ENCODE data around the gene DUSP15. TPM values are rescaled to one million over a fixed set of nuclear protein-coding genes. Genes with fewer than 3 reads are reported as not detected.

DUSP15 gene
- total RNA-seq, 1 experiment from 2014 or later = not detected

GRCh38 chr20:31833931-31834521 is 36.3 kb downstream of the DUSP15 start:
- no peak for TF ChIP-seq EZH2phosphoT487 (IDR thresholded peaks at IDR 0.05; ENCODE audit: borderline replicate concordance, low read length)
- no peak for TF ChIP-seq CTCF (conservative IDR thresholded peaks at IDR 0.05; ENCODE audit: low read depth, low read length)
- no peak for TF ChIP-seq EZH2 (IDR thresholded peaks at IDR 0.05; ENCODE audit: low read length, unreplicated experiment)
- ATAC-seq (no peak), DNase-seq (no peak)
- intact Hi-C loops (cut with micrococcal nuclease) = no loop called here
- POLR2A ChIA-PET (ENCODE audit: unreplicated experiment) = no interaction called here
- Histone ChIP-seq H3F3A (ENCODE audit: low read length, unreplicated experiment) (no peaks in the 10 kb centered on the region), H3K27me3 (ENCODE audit: low read length) (no peaks in the 10 kb centered on the region), H3K36me3 (ENCODE audit: low read depth, low read length) (no peaks in the 10 kb centered on the region), H3K9me2 (replicated peaks; ENCODE audit: low read length) (no peaks in the 10 kb centered on the region), H3K9me3 (ENCODE audit: low read length) (no peaks in the 10 kb centered on the region), H3K4me2 (ENCODE audit: low read length) (no peak overlapping the region), H3K9ac (ENCODE audit: low read length) (no peak overlapping the region), H4K20me1 (ENCODE audit: low read length) (0 out of 2 replicates have a peak, but pooled peaks cover 3% of the 10 kb centered on the region), H2AFZ (ENCODE audit: low read length) (no peak overlapping the region), H3K27ac (ENCODE audit: low read length) (no peak overlapping the region), H3K4me1 (ENCODE audit: insufficient read depth, low read length) (peaks cover 17% of the 10 kb centered on the region), H3K79me2 (ENCODE audit: low read length) (no peaks in the 10 kb centered on the region), H3K4me3 (ENCODE audit: low read length) (no peak overlapping the region)
- CTCF ChIA-PET = no interaction called here
- BruUV-seq (replicated peaks) = no TSS peak

GRCh38 chr20:31833130-31833930 is 37.0 kb downstream of the DUSP15 start:
- ChIA-PET POLR2A (ENCODE audit: unreplicated experiment) (no interaction called here), CTCF (no interaction called here)
- 0 out of 2 replicates have a peak, but pooled peaks cover 3% of the 10 kb centered on the region for H4K20me1 ChIP-seq (ENCODE audit: low read length)
- H3K9ac ChIP-seq (ENCODE audit: low read length) = no peak overlapping the region
- intact Hi-C loops (cut with micrococcal nuclease) = no loop called here
- H3K4me2 ChIP-seq (ENCODE audit: low read length) = no peak overlapping the region
- BruUV-seq (replicated peaks) = no TSS peak
- H3K9me2 ChIP-seq (replicated peaks; ENCODE audit: low read length) = no peaks in the 10 kb centered on the region
- no peaks in the 10 kb centered on the region for H3K36me3 ChIP-seq (ENCODE audit: low read depth, low read length)
- ATAC-seq = peak; percentile 12; the same call in 1 of the 2 replicates
- H3K4me1 ChIP-seq (ENCODE audit: insufficient read depth, low read length) = peaks cover 17% of the 10 kb centered on the region
- H3F3A ChIP-seq (ENCODE audit: low read length, unreplicated experiment) = no peaks in the 10 kb centered on the region
- H3K27me3 ChIP-seq (ENCODE audit: low read length) = no peaks in the 10 kb centered on the region
- no peaks in the 10 kb centered on the region for H3K79me2 ChIP-seq (ENCODE audit: low read length)
- no peaks in the 10 kb centered on the region for H3K9me3 ChIP-seq (ENCODE audit: low read length)
- H3K27ac ChIP-seq (ENCODE audit: low read length) = no peak overlapping the region
- peak; percentile 70 for DNase-seq
- no peak overlapping the region for H2AFZ ChIP-seq (ENCODE audit: low read length)
- TF ChIP-seq CTCF (conservative IDR thresholded peaks at IDR 0.05; ENCODE audit: low read depth, low read length) (peak; percentile 90), EZH2 (IDR thresholded peaks at IDR 0.05; ENCODE audit: low read length, unreplicated experiment) (no peak)
- H3K4me3 ChIP-seq (ENCODE audit: low read length) = no peak overlapping the region

GRCh38 chr20:31831771-31832306 is 38.5 kb downstream of the DUSP15 start:
- POLR2A ChIA-PET (ENCODE audit: unreplicated experiment) = no interaction called here
- ATAC-seq = no peak
- Histone ChIP-seq H3K79me2 (ENCODE audit: low read length) (no peaks in the 10 kb centered on the region), H2AFZ (ENCODE audit: low read length) (no peak overlapping the region), H3K4me3 (ENCODE audit: low read length) (no peak overlapping the region), H3K9me3 (ENCODE audit: low read length) (no peaks in the 10 kb centered on the region), H3K27me3 (ENCODE audit: low read length) (no peaks in the 10 kb centered on the region), H3K4me2 (ENCODE audit: low read length) (no peak overlapping the region), H3K9ac (ENCODE audit: low read length) (no peak overlapping the region), H3K27ac (ENCODE audit: low read length) (no peak overlapping the region), H3K4me1 (ENCODE audit: insufficient read depth, low read length) (peaks cover 17% of the 10 kb centered on the region), H3K36me3 (ENCODE audit: low read depth, low read length) (no peaks in the 10 kb centered on the region), H3F3A (ENCODE audit: low read length, unreplicated experiment) (no peaks in the 10 kb centered on the region), H3K9me2 (replicated peaks; ENCODE audit: low read length) (no peaks in the 10 kb centered on the region), H4K20me1 (ENCODE audit: low read length) (0 out of 2 replicates have a peak, but pooled peaks cover 3% of the 10 kb centered on the region)
- BruUV-seq (replicated peaks) = no TSS peak
- TF ChIP-seq CTCF (conservative IDR thresholded peaks at IDR 0.05; ENCODE audit: low read depth, low read length) (no peak), EZH2phosphoT487 (IDR thresholded peaks at IDR 0.05; ENCODE audit: borderline replicate concordance, low read length) (no peak), EZH2 (IDR thresholded peaks at IDR 0.05; ENCODE audit: low read length, unreplicated experiment) (no peak)
- DNase-seq = no peak
- CTCF ChIA-PET = no interaction called here
- intact Hi-C loops (cut with micrococcal nuclease) = no loop called here
